ENCODE data around the gene ZSWIM1. TPM values are rescaled to one million over a fixed set of nuclear protein-coding genes. Genes with fewer than 3 reads are reported as not detected.

Gene ZSWIM1
- total RNA-seq, 1 experiment from 2014 or later: 17.4 TPM

DNA sequence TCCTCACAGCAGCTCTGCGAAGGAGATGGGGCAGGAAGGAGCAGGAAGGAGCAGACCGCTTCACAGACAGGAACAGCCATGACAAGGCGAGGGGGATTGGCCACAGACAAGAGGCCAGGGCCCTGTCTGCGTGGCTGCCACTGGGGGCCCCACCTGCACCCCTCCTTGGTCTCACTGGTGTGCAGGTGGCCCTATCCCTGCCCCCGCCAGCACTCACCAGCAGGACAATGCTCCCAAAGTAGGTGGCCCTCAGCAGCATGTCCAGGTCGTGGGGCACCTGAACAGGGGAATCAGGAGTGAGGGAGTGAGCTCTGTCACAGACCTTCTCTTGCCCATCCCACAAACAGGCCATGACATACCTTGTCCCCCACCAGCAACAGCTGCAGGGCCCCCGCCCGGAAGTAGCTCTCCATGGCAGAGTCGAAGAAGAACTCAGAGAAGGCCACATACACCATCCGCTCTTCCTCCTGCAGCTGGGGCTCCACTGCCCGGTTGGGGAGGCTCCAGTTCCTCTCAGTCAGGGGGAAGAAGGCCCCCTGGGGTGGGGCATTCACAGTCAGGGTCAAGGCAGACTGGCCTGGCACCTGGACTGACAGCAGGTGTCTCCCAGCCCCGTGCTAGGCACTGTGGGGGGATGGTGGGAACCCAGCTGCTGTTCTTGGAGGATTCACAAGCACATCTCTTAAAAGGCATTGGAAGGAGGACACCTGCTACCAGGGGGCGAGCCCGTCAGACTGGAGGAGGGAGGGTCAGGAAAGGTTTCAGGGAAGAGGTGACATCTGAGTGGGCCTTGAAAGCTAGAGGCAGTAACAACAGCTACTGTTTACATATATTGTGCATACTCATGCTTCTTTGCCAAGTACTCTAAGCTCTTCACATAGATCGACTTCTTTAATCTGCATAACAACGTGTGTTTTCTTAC lies 23.8 kb downstream of the ZSWIM1 start (continued):
- TF ChIP-seq PRDM15 (CRISPR knock-in tag; IDR thresholded peaks at IDR 0.05) (no peak), ZNF423 (CRISPR knock-in tag; IDR thresholded peaks at IDR 0.05) (no peak), FOXK1 (CRISPR knock-in tag; IDR thresholded peaks at IDR 0.05) (no peak), ZNF416 (CRISPR knock-in tag; IDR thresholded peaks at IDR 0.05) (no peak)
- TF ChIP-seq, protein P1, sequence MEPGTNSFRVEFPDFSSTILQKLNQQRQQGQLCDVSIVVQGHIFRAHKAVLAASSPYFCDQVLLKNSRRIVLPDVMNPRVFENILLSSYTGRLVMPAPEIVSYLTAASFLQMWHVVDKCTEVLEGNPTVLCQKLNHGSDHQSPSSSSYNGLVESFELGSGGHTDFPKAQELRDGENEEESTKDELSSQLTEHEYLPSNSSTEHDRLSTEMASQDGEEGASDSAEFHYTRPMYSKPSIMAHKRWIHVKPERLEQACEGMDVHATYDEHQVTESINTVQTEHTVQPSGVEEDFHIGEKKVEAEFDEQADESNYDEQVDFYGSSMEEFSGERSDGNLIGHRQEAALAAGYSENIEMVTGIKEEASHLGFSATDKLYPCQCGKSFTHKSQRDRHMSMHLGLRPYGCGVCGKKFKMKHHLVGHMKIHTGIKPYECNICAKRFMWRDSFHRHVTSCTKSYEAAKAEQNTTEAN (CRISPR knock-in tag; IDR thresholded peaks at IDR 0.05): no peak

- Mint-ChIP-seq H3K27me3 (ENCODE audit: low read depth) (no peaks in the 10 kb centered on the region), H3K36me3 (peaks cover 66% of the 10 kb centered on the region), H3K27ac (no peak overlapping the region), H3K4me1 (peaks cover 9% of the 10 kb centered on the region), H3K4me3 (no peak overlapping the region), H3K9me3 (no peaks in the 10 kb centered on the region)
- no peak for DNase-seq (ENCODE audit: low spot score)
- ChIA-PET POLR2A (interaction anchor here (1.9 kb wide), 1 partner anchor 28 kb away, joined by 5 read pairs; no protein-coding TSS in a partner anchor), CTCF (interaction anchor here (0.6 to 1.9 kb wide), 3 partner anchors 15 to 536 kb away, joined by 4 to 8 read pairs (median 7); partner anchors contain the start of genes CTSA and NEURL2)
- ATAC-seq: no peak
- TF ChIP-seq SMAD3 (CRISPR knock-in tag; IDR thresholded peaks at IDR 0.05; ENCODE audit: borderline replicate concordance): no peak
- peak; percentile 38; the same call in 1 of the 2 replicates for TF ChIP-seq GABPB1 (CRISPR knock-in tag; IDR thresholded peaks at IDR 0.05)
These were observed 24.6 kb downstream of the ZSWIM1 start for GRCh38 chr20:45905505-45906079.

- ATAC-seq (no peak), DNase-seq (ENCODE audit: low spot score) (no peak)
- Mint-ChIP-seq H3K36me3 (peaks cover 60% of the 10 kb centered on the region), H3K4me3 (no peak overlapping the region), H3K27ac (no peak overlapping the region), H3K27me3 (ENCODE audit: low read depth) (no peaks in the 10 kb centered on the region), H3K4me1 (peaks cover 13% of the 10 kb centered on the region), H3K9me3 (no peaks in the 10 kb centered on the region)
- ChIA-PET POLR2A (no interaction called here), CTCF (interaction anchor here (0.5 kb wide), 1 partner anchor 28 kb away, joined by 5 read pairs; no protein-coding TSS in a partner anchor)
- no peak for TF ChIP-seq ETV6 (CRISPR knock-in tag; IDR thresholded peaks at IDR 0.05)
- TF ChIP-seq TEAD4 (CRISPR knock-in tag; IDR thresholded peaks at IDR 0.05): no peak
These were observed 26.4 kb downstream of the ZSWIM1 start for GRCh38 chr20:45907219-45907948.

DNA sequence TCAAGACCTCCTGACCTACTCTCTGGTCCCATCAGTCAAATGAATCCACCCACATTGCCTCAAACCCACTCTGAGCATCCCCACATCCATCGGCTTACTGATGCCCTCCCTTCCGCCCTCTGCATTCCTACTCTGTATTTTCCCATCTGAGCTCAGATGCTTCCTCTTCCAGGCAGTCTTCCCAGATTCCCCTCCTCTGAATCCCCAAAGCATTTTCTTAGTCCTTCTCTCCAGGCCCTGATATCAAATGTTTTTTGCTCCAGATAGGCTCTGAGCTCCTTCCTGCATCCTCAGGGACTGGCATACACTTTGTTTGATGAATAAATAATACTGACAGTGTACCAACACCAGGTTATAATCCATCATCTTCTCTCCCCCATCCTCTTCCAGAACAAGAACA lies 27.1 kb downstream of the ZSWIM1 start:
- peaks cover 56% of the 10 kb centered on the region for H3K36me3 Mint-ChIP-seq
- ChIA-PET POLR2A (no interaction called here), CTCF (no interaction called here)
- H3K27me3 Mint-ChIP-seq (ENCODE audit: low read depth): no peaks in the 10 kb centered on the region
- DNase-seq (ENCODE audit: low spot score) (no peak), ATAC-seq (no peak)
- H3K4me3 Mint-ChIP-seq: no peak overlapping the region
- H3K9me3 Mint-ChIP-seq: no peaks in the 10 kb centered on the region
- peaks cover 14% of the 10 kb centered on the region for H3K4me1 Mint-ChIP-seq
- no peak overlapping the region for H3K27ac Mint-ChIP-seq
- TF ChIP-seq ZNF425 (CRISPR knock-in tag; conservative IDR thresholded peaks at IDR 0.05) (no peak), ZNF416 (CRISPR knock-in tag; IDR thresholded peaks at IDR 0.05) (no peak), E2F1 (CRISPR knock-in tag; IDR thresholded peaks at IDR 0.05) (no peak)
- TF ChIP-seq, protein P2, sequence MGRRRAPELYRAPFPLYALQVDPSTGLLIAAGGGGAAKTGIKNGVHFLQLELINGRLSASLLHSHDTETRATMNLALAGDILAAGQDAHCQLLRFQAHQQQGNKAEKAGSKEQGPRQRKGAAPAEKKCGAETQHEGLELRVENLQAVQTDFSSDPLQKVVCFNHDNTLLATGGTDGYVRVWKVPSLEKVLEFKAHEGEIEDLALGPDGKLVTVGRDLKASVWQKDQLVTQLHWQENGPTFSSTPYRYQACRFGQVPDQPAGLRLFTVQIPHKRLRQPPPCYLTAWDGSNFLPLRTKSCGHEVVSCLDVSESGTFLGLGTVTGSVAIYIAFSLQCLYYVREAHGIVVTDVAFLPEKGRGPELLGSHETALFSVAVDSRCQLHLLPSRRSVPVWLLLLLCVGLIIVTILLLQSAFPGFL (CRISPR knock-in tag; IDR thresholded peaks at IDR 0.05; ENCODE audit: borderline replicate concordance): no peak

Measured in WTC11 (cell line).